ENCODE results near the gene PSME2. TPM values are rescaled to one million over a fixed set of nuclear protein-coding genes. Genes with fewer than 3 reads are reported as not detected.

The PSME2 gene
- total and polyA plus RNA-seq, 2 of the 13 experiments (the other 11 are each of a cell fraction or from before 2014, with no cell fraction given): 332 to 716 TPM

DNA sequence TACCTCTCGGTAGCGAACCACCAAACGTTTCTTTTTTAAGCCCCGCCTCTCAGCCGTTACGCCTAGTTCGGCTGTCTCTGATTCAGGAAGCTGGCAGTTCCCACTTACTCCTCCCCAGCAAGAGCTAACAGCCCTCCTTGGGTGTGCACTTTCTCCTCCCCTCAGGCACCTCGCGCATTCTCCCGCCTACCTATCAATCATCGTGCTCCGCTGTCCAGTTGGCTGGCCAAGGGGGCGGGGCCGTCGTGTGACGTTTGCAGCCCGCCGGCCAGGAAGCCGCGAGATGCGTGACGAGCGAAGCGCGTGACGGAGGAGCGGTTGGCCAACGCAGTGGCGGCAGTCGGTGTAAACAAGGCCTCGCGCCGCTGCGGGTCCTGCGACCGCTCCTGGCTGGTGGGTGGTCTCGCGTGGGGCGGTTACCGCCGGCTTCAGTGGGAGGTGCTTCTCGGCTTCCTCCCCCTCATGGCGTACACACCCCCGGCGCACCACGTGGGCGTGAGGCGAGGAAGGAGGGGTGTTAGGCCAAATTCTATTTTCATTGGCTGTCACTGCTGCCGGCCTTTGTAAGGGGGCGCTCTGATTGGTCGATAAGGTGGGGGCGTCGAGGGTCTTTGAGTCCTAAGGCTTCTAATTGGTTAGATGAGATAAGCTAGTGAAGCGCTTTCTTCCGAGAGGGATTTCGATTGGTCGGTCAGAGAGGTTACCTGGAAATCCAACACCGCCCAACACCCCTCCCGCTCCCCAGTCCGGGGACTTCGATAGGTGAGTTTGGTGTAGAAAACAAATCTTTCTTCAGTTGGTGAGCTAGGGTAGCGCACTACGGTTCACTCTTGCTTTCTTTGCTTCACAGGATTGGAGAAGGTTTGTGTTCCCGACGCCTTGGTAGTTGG lies 31.6 kb downstream of the PSME2 start, which contains the start of the genes DCAF11 and NRL (continued):
- TF ChIP-seq, protein P1, sequence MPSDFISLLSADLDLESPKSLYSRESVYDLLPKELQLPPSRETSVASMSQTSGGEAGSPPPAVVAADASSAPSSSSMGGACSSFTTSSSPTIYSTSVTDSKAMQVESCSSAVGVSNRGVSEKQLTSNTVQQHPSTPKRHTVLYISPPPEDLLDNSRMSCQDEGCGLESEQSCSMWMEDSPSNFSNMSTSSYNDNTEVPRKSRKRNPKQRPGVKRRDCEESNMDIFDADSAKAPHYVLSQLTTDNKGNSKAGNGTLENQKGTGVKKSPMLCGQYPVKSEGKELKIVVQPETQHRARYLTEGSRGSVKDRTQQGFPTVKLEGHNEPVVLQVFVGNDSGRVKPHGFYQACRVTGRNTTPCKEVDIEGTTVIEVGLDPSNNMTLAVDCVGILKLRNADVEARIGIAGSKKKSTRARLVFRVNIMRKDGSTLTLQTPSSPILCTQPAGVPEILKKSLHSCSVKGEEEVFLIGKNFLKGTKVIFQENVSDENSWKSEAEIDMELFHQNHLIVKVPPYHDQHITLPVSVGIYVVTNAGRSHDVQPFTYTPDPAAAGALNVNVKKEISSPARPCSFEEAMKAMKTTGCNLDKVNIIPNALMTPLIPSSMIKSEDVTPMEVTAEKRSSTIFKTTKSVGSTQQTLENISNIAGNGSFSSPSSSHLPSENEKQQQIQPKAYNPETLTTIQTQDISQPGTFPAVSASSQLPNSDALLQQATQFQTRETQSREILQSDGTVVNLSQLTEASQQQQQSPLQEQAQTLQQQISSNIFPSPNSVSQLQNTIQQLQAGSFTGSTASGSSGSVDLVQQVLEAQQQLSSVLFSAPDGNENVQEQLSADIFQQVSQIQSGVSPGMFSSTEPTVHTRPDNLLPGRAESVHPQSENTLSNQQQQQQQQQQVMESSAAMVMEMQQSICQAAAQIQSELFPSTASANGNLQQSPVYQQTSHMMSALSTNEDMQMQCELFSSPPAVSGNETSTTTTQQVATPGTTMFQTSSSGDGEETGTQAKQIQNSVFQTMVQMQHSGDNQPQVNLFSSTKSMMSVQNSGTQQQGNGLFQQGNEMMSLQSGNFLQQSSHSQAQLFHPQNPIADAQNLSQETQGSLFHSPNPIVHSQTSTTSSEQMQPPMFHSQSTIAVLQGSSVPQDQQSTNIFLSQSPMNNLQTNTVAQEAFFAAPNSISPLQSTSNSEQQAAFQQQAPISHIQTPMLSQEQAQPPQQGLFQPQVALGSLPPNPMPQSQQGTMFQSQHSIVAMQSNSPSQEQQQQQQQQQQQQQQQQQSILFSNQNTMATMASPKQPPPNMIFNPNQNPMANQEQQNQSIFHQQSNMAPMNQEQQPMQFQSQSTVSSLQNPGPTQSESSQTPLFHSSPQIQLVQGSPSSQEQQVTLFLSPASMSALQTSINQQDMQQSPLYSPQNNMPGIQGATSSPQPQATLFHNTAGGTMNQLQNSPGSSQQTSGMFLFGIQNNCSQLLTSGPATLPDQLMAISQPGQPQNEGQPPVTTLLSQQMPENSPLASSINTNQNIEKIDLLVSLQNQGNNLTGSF (CRISPR knock-in tag; IDR thresholded peaks at IDR 0.05): peak; percentile 90
- TF ChIP-seq GTF2F1 (IDR thresholded peaks at IDR 0.05; ENCODE audit: low read length) (no peak), HNRNPL (IDR thresholded peaks at IDR 0.05; ENCODE audit: low read depth, low read length) (0 out of 2 replicates have a peak, but pooled peaks have one; percentile 15), ZNF232 (CRISPR knock-in tag; IDR thresholded peaks at IDR 0.05; ENCODE audit: borderline replicate concordance) (peak; percentile 91), EZH2 (conservative IDR thresholded peaks at IDR 0.05; ENCODE audit: low read depth, low read length) (no peak), ZNF256 (CRISPR knock-in tag; conservative IDR thresholded peaks at IDR 0.05) (peak; percentile 57; the same call in 1 of the 2 replicates), NKX3-1 (CRISPR knock-in tag; IDR thresholded peaks at IDR 0.05) (peak; percentile 97), ZNF205 (CRISPR knock-in tag; IDR thresholded peaks at IDR 0.05) (no peak; the same call in 1 of the 2 replicates), RFXANK (CRISPR knock-in tag; IDR thresholded peaks at IDR 0.05) (peak; percentile 95; the same call in 1 of the 2 replicates), ZNF790 (CRISPR knock-in tag; IDR thresholded peaks at IDR 0.05; ENCODE audit: borderline replicate concordance) (peak; percentile 88; the same call in 1 of the 2 replicates), ELF4 (CRISPR knock-in tag; IDR thresholded peaks at IDR 0.05; ENCODE audit: borderline replicate concordance) (peak; percentile 93), TBX3 (IDR thresholded peaks at IDR 0.05; ENCODE audit: borderline replicate concordance) (peak; percentile 95), FOSL2 (CRISPR knock-in tag; IDR thresholded peaks at IDR 0.05) (peak; percentile 81), ZNF720 (CRISPR knock-in tag; IDR thresholded peaks at IDR 0.05) (peak; percentile 93; the same call in 1 of the 2 replicates), ONECUT2 (CRISPR knock-in tag; IDR thresholded peaks at IDR 0.05) (peak; percentile 31; the same call in 1 of the 2 replicates), JUND (CRISPR knock-in tag; IDR thresholded peaks at IDR 0.05) (peak; percentile 37; the same call in 1 of the 2 replicates), ZNF549 (CRISPR knock-in tag; IDR thresholded peaks at IDR 0.05) (no peak)
- TF ChIP-seq, protein P2, sequence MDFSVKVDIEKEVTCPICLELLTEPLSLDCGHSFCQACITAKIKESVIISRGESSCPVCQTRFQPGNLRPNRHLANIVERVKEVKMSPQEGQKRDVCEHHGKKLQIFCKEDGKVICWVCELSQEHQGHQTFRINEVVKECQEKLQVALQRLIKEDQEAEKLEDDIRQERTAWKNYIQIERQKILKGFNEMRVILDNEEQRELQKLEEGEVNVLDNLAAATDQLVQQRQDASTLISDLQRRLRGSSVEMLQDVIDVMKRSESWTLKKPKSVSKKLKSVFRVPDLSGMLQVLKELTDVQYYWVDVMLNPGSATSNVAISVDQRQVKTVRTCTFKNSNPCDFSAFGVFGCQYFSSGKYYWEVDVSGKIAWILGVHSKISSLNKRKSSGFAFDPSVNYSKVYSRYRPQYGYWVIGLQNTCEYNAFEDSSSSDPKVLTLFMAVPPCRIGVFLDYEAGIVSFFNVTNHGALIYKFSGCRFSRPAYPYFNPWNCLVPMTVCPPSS (IDR thresholded peaks at IDR 0.05): no peak
- TF ChIP-seq, protein P3, sequence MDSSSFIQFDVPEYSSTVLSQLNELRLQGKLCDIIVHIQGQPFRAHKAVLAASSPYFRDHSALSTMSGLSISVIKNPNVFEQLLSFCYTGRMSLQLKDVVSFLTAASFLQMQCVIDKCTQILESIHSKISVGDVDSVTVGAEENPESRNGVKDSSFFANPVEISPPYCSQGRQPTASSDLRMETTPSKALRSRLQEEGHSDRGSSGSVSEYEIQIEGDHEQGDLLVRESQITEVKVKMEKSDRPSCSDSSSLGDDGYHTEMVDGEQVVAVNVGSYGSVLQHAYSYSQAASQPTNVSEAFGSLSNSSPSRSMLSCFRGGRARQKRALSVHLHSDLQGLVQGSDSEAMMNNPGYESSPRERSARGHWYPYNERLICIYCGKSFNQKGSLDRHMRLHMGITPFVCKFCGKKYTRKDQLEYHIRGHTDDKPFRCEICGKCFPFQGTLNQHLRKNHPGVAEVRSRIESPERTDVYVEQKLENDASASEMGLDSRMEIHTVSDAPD (CRISPR knock-in tag; IDR thresholded peaks at IDR 0.05): peak; percentile 78; the same call in 1 of the 2 replicates
